Psoas muscle (tissue), 8 donors: ENCODE measurements around the gene RNF207. TPM values are rescaled to one million over a fixed set of nuclear protein-coding genes. Genes with fewer than 3 reads are reported as not detected.

Source experiments
- ATAC-seq, 4 donors: fragments of 200-7000 bp; cut with Tn5 transposase; one replicate each; pipeline ENCODE4 v1.9.1; 2020; ENCODE audit warnings: moderate library complexity in 3 of 4, mild to moderate bottlenecking in 2 of 4
- DNase-seq, 2 donors: peaks; one replicate each; pipeline ENCODE4 v3.0.0-alpha.2; 2020
- H3K27ac ChIP-seq: fragments of 200-600 bp; one replicate; pipeline ENCODE4 v1.8.0; 2022
- H3K27me3 ChIP-seq, 3 donors: fragments of 200-600 bp in 1 of 3; one replicate each; pipeline versions ENCODE4 v1.6.1 to v1.8.0; 2013 to 2022; ENCODE audit warnings: low read length in 2 of 3, mild to moderate bottlenecking in 2 of 3, moderate library complexity in 1 of 3; ENCODE audit not compliant: insufficient read depth in 3 of 3
- H3K36me3 ChIP-seq, 2 donors: fragments of 200-600 bp in 1 of 2; one replicate each; pipeline versions ENCODE4 v1.6.1 to v1.8.0; 2013 to 2022; ENCODE audit warnings: low read depth in 1 of 2, mild to moderate bottlenecking in 1 of 2, moderate library complexity in 1 of 2; ENCODE audit not compliant: insufficient read depth in 1 of 2
- H3K4me1 ChIP-seq: fragments of 200-600 bp; one replicate; pipeline ENCODE4 v1.8.0; 2022
- H3K4me3 ChIP-seq: fragments of 200-600 bp; one replicate; pipeline ENCODE4 v1.8.0; 2022; ENCODE audit warnings: mild to moderate bottlenecking
- H3K9me3 ChIP-seq: fragments of 200-600 bp; one replicate; pipeline ENCODE4 v1.8.0; 2022
- WGBS, 3 donors: extraction: QIAGEN DNeasy Blood & Tissue Kit; methylation state at CpG; one replicate each; pipeline versions ENCODE4 v1.1.6 to v1.1.7; 2013; 5-methylcytosine and 5-hydroxymethylcytosine counted together
- intact Hi-C, 2 donors: fragments of 100-400 bp; cut with DNase I; formaldehyde crosslinking; loops; one replicate each; pipeline versions ENCODE4 v1.11.0 to v1.14.2; 2022
- polyA plus RNA-seq, 3 donors: library from polyadenylated mRNA; stranded (reverse); fragments of 200-250 nt; gene quantifications; one replicate each; pipeline ENCODE4 v1.2.3, GENCODE V29; 2013
- total RNA-seq, 4 donors: library from RNA; stranded (reverse); fragmentation: NEBNext Ultra II Directional in 2 of 4; extraction: Animal tissue kit (Norgen Biotek cat#: 25700) in 2 of 4; gene quantifications; one replicate each; pipeline versions ENCODE4 v1.2.1 to v1.2.4, GENCODE V29; 2021 to 2023
- TF ChIP-seq, protein P1 (sequence below): fragments of 200-600 bp; IDR thresholded peaks from one replicate; pipeline ENCODE4 v1.8.0; 2022; ENCODE audit warnings: antibody characterized with exemption
- donor health status: healthy with polysubstance abuse.
- donor health status: DM: no; HTN: no; CAD: no; lungs with moderate emphysema.
- donor health status: Bipolar disorder and iron deficiency.
- donor health status: healthy.
- donor health status: DM: yes; HTN: yes; CAD: no.
- donor health status: DM: no; HTN: no; CAD: no.
- donor health status: DM: no; HTN: no; CAD: no.
- donor health status: DM: yes; HTN: yes; CAD: no.

Gene RNF207
- total and polyA plus RNA-seq, 7 donors = 2.5 to 13.6 (median 4.0) TPM

DNA sequence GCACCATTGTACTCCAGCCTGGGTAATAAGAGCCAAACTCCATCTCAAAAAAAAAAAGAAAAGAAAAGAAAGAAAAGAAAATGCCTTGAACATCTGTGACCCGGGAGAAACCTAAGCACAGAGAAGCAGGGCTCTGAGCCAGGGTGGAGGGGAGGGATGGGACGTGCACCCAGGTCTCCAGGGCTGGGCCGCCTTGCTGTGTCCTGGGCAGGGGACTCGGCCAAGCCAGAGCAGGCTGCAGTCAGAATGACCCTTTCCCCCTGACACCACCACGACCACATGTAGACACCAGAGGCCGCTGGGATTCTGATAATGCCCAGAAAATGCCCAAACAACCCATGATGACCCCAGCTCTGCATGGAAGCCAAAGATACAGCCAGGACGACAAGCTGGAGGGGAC is 43.6 kb upstream of the RNF207 start:
- H3K9me3 ChIP-seq = no peaks in the 10 kb centered on the region
- peaks cover 0 to 54% (median 16%) of the 10 kb centered on the region in 3 donors for H3K27me3 ChIP-seq
- ATAC-seq (no peak), DNase-seq (no peak)
- no peak overlapping the region for H3K4me3 ChIP-seq
- WGBS, 3 donors = 59 to 74% (median 74%) methylated on average over 7 of the region's 7 CpGs
- intact Hi-C loops = no loop called here
- no peaks in the 10 kb centered on the region for H3K36me3 ChIP-seq
- H3K27ac ChIP-seq = no peak overlapping the region
- TF ChIP-seq, protein P1, sequence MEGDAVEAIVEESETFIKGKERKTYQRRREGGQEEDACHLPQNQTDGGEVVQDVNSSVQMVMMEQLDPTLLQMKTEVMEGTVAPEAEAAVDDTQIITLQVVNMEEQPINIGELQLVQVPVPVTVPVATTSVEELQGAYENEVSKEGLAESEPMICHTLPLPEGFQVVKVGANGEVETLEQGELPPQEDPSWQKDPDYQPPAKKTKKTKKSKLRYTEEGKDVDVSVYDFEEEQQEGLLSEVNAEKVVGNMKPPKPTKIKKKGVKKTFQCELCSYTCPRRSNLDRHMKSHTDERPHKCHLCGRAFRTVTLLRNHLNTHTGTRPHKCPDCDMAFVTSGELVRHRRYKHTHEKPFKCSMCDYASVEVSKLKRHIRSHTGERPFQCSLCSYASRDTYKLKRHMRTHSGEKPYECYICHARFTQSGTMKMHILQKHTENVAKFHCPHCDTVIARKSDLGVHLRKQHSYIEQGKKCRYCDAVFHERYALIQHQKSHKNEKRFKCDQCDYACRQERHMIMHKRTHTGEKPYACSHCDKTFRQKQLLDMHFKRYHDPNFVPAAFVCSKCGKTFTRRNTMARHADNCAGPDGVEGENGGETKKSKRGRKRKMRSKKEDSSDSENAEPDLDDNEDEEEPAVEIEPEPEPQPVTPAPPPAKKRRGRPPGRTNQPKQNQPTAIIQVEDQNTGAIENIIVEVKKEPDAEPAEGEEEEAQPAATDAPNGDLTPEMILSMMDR = no peak
- H3K4me1 ChIP-seq = no peaks in the 10 kb centered on the region

DNA sequence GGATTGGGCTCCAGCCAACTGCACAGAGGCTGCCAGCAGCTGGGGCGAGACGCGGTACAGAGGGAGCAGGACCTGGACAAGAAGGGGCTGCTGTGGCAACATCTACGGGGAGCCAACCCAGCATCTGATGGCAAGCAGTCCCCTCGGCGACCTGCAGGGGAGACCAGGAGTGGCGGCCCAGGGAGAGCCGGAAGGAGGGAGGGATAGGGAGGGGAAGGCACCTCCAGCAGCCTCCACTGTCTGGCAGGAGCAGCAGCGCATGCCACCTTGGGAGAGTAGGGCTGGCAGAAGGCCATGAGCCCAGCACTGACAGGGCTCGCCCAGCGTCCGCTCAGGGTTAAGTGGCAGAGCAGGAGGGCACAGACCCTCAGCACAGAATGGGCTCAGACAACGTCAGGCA is 43.1 kb upstream of the RNF207 start:
- TF ChIP-seq, protein P1 = no peak
- Histone ChIP-seq H3K27ac (no peak overlapping the region), H3K4me1 (no peaks in the 10 kb centered on the region), H3K36me3 (no peaks in the 10 kb centered on the region), H3K9me3 (no peaks in the 10 kb centered on the region), H3K4me3 (no peak overlapping the region), H3K27me3 (peaks cover 0 to 54% (median 16%) of the 10 kb centered on the region in 3 donors)
- DNase-seq = no peak
- WGBS, 3 donors = 52 to 57% (median 54%) methylated on average over 13 of the region's 13 CpGs
- intact Hi-C loops = no loop called here
- ATAC-seq = no peak

DNA sequence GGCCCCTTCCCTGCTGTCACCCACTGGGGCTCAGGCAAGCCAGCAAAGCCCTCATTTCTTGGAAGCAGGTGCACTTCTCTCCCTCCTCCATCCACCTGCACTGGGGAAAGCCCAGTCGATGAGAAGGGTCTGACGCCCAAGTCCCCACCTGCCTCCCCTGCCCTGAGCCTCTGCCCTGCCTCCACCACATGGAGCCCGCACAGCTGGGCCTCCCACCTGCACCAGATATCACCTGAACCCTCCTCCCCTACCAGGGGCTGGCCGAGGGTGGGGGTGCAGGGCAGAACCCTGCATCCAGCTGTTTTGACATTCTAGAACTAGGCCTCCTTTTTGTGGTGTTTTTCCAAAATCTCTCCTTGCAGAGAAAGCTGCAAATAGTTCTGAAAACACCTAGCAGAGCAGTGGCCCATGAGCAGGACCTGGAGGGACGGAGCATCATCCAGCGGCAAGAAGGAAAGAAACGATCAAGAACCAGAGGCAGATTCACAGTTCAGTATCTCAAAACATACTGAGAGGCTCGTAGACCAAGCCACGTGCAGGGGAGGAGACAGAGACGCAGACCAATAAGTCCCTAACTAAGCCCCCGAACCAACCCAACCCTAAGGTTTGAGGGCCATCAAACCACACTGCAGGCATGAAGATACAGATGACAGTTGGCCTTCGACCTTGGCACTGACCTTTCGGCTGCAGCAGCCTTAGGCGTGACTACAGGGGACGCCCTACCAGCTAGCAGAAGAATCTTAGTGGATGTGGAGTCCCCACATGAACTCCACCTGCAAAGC is 42.5 kb upstream of the RNF207 start:
- no peak for DNase-seq
- intact Hi-C loops = no loop called here
- no peaks in the 10 kb centered on the region for H3K9me3 ChIP-seq
- no peaks in the 10 kb centered on the region for H3K4me1 ChIP-seq
- TF ChIP-seq, protein P1 = no peak
- H3K36me3 ChIP-seq = no peaks in the 10 kb centered on the region
- no peak overlapping the region for H3K27ac ChIP-seq
- WGBS, 3 donors = 68 to 70% (median 70%) methylated on average over 13 to 15 of the region's 15 CpGs
- peaks cover 0 to 54% (median 13%) of the 10 kb centered on the region in 3 donors for H3K27me3 ChIP-seq
- no peak for ATAC-seq
- no peak overlapping the region for H3K4me3 ChIP-seq

DNA sequence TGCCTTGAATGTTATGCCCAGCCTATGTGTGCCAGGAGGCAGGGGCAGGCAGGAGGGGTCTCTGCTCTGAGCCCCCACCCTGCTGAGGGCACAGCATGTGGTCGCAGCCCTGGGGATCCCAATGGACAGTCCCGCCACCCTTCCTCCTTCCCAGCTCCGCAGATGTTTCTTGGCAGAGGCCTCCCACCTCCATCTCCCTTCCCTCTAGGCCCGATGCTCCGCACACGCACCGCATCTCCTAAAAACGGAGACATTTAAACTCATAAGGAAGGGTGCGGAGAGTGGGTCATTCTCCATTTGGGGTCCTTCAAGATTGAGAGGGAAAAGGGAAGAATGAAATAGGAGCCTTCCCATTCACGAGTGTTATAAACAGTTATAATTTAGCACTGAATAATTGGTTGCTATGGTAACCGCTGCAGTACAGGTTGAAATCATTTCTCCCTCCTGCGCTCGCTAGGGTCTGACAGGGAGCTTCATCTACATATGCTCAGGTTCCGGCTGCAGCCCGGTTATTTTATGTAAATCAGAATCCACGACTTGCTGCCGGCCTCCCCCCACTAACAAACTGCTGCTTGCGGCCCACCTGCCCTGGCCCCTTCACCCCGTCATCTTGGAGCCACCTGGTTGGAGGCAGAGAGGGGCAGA is 41.8 kb upstream of the RNF207 start:
- Histone ChIP-seq H3K9me3 (no peaks in the 10 kb centered on the region), H3K4me1 (no peaks in the 10 kb centered on the region), H3K36me3 (no peaks in the 10 kb centered on the region), H3K4me3 (no peak overlapping the region), H3K27me3 (peaks cover 0 to 54% (median 13%) of the 10 kb centered on the region in 3 donors), H3K27ac (no peak overlapping the region)
- intact Hi-C loops = no loop called here
- 60 to 61% (median 61%) methylated on average over 19 of the region's 19 CpGs for WGBS, 3 donors
- no peak for ATAC-seq
- DNase-seq = no peak
- TF ChIP-seq, protein P1 = no peak
